ENCODE measurements around the gene PPP1R1C. TPM values are rescaled to one million over a fixed set of nuclear protein-coding genes. Genes with fewer than 3 reads are reported as not detected.

PPP1R1C gene
- total RNA-seq, 1 donor from 2014 or later: 5.5 TPM

DNA sequence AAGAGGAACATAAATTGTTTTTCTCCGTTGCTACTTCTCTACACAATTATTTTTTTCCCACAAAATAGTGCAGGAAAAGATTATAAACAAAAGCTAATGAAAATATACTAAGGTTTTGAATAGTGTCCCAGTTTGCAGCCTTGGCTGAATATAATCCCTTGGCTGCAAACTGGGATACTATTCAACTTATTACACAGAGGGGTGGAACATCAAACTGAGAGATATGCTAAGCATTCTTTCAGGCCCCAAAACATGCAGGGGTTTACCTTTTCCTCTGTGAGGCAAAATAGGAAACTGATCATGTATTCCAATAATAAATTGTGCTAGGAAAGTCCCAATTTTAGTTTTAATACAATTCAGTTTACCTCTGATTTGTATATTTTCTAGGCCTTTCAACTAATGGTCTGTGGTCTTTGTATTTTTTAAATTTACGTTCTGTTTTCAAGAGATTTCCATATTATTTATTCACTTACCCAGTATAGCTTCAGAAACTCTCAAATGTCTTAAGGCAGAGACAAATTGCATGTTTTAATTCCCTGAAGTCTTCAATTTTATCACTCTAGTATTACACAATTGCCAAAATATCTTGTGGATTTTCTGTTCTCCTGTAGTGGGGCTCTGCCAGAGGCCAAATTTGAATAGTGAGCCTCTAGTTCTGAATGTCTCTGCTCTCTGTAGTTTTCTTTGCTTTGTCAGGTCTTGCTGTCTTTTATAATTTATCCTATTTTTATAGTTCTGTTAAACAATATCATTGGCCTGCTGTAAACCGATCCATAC is 63.9 kb downstream of the PPP1R1C start:
- H3K36me3 ChIP-seq: no peaks in the 10 kb centered on the region
- Mint-ChIP-seq H3K27ac (no peak overlapping the region), H3K4me3 (no peak overlapping the region), H3K4me1 (no peaks in the 10 kb centered on the region), H3K36me3 (no peaks in the 10 kb centered on the region), H3K27me3 (ENCODE audit: insufficient read depth, low read depth) (no peaks in the 10 kb centered on the region), H3K9me3 (no peaks in the 10 kb centered on the region)
- TF ChIP-seq, protein P1, sequence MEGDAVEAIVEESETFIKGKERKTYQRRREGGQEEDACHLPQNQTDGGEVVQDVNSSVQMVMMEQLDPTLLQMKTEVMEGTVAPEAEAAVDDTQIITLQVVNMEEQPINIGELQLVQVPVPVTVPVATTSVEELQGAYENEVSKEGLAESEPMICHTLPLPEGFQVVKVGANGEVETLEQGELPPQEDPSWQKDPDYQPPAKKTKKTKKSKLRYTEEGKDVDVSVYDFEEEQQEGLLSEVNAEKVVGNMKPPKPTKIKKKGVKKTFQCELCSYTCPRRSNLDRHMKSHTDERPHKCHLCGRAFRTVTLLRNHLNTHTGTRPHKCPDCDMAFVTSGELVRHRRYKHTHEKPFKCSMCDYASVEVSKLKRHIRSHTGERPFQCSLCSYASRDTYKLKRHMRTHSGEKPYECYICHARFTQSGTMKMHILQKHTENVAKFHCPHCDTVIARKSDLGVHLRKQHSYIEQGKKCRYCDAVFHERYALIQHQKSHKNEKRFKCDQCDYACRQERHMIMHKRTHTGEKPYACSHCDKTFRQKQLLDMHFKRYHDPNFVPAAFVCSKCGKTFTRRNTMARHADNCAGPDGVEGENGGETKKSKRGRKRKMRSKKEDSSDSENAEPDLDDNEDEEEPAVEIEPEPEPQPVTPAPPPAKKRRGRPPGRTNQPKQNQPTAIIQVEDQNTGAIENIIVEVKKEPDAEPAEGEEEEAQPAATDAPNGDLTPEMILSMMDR (IDR thresholded peaks at IDR 0.05): no peak
- TF ChIP-seq EZH2 (IDR thresholded peaks at IDR 0.05): no peak
- no peak for TF ChIP-seq EZH2phosphoT487 (IDR thresholded peaks at IDR 0.05)
- H3K27me3 ChIP-seq: no peaks in the 10 kb centered on the region
- DNase-seq (ENCODE audit: low spot score): no peak
- H3K27ac ChIP-seq: no peak overlapping the region
- H3K4me1 ChIP-seq: no peaks in the 10 kb centered on the region
- no peaks in the 10 kb centered on the region for H3K9me3 ChIP-seq (ENCODE audit: low read depth)
- H3K79me2 ChIP-seq (ENCODE audit: low read depth): no peaks in the 10 kb centered on the region
- H3K9ac ChIP-seq: no peak overlapping the region
- no peak overlapping the region for H2AFZ ChIP-seq (replicated peaks)
- H3K4me2 ChIP-seq: no peak overlapping the region
- H3F3A ChIP-seq (ENCODE audit: low read depth): no peaks in the 10 kb centered on the region
- no peak overlapping the region for H3K4me3 ChIP-seq
- H4K20me1 ChIP-seq (ENCODE audit: low read depth): no peaks in the 10 kb centered on the region

DNA sequence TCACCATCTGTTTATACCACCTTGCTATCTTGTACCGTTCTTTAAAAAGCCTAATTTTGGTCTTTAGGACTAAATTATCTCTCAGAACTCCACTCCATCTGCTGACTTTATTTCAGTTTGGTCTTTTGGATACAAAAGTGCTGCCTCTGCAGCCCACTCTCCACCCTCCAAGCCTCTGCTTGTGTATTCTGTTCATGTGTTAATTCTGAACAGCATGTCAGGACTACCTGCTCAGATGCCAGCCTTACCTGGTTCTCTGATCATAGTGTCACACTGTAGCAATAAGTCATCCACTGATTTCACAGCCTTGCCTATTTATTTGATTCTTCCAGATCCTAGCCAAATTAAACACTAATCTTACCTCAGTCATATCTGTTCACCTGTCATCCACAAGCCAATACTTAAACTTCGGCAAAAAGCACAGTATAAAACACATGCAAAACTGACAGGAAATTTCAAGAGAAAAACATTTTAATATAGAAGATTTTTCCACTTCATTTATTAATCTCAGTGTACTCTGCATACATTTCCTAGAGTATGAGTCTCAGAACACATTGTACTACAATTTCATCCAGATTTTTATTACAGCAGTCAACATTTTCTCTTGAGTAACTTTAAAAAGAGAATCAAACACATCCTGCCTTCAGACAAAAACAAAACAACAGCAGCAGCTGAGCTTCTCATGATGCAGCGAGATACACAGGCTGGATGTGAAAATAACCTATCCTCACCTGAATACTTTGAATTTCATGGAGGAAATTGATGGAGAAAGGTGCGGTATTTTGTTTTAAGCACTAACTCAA is 64.9 kb downstream of the PPP1R1C start:
- no peaks in the 10 kb centered on the region for H3K9me3 Mint-ChIP-seq
- no peak overlapping the region for H3K27ac ChIP-seq
- no peak overlapping the region for H3K9ac ChIP-seq
- no peaks in the 10 kb centered on the region for H3K9me3 ChIP-seq (ENCODE audit: low read depth)
- no peaks in the 10 kb centered on the region for H3K27me3 Mint-ChIP-seq (ENCODE audit: insufficient read depth, low read depth)
- H3K4me3 Mint-ChIP-seq: no peak overlapping the region
- H3K27ac Mint-ChIP-seq: no peak overlapping the region
- DNase-seq (ENCODE audit: low spot score): no peak
- H3K4me1 Mint-ChIP-seq: no peaks in the 10 kb centered on the region
- H3K79me2 ChIP-seq (ENCODE audit: low read depth): no peaks in the 10 kb centered on the region
- TF ChIP-seq EZH2phosphoT487 (IDR thresholded peaks at IDR 0.05): no peak
- TF ChIP-seq EZH2 (IDR thresholded peaks at IDR 0.05): no peak
- TF ChIP-seq, protein P1 (IDR thresholded peaks at IDR 0.05): no peak
- no peaks in the 10 kb centered on the region for H3K36me3 Mint-ChIP-seq
- H2AFZ ChIP-seq (replicated peaks): no peak overlapping the region
- no peaks in the 10 kb centered on the region for H3K4me1 ChIP-seq
- no peaks in the 10 kb centered on the region for H4K20me1 ChIP-seq (ENCODE audit: low read depth)
- H3K4me3 ChIP-seq: no peak overlapping the region
- H3K27me3 ChIP-seq: no peaks in the 10 kb centered on the region
- no peaks in the 10 kb centered on the region for H3K36me3 ChIP-seq
- no peak overlapping the region for H3K4me2 ChIP-seq
- no peaks in the 10 kb centered on the region for H3F3A ChIP-seq (ENCODE audit: low read depth)

DNA sequence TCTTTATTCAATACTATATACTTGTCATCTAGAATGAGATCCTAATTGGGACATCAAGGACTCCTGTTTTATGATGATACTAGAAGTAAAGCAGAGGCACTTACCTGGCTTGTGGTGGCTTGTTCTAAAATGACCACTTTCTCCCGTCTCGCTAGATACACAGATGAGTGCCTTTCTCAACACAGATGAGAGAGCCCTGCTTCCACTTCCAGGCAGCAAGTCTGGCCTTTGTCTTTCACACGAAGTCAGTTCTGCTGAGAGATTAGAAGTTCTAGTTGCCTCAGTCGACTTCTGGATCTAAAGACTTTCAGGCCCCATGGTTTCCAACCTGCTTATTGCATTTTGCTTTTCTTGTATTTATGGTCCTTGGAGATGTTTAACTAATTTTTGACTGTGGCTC is 70.3 kb downstream of the PPP1R1C start:
- H3K27ac ChIP-seq: no peak overlapping the region
- TF ChIP-seq EZH2 (IDR thresholded peaks at IDR 0.05) (no peak), EZH2phosphoT487 (IDR thresholded peaks at IDR 0.05) (no peak)
- TF ChIP-seq, protein P1 (IDR thresholded peaks at IDR 0.05): no peak

More for the DNA sequence above, 70.3 kb downstream of the PPP1R1C start:
- Histone ChIP-seq H3K4me3 (no peak overlapping the region), H3K9ac (no peak overlapping the region), H3K4me1 (no peaks in the 10 kb centered on the region), H3K9me3 (ENCODE audit: low read depth) (no peaks in the 10 kb centered on the region), H3F3A (ENCODE audit: low read depth) (no peaks in the 10 kb centered on the region), H4K20me1 (ENCODE audit: low read depth) (no peaks in the 10 kb centered on the region), H3K79me2 (ENCODE audit: low read depth) (no peaks in the 10 kb centered on the region), H3K27me3 (no peaks in the 10 kb centered on the region), H3K36me3 (no peaks in the 10 kb centered on the region), H3K4me2 (no peak overlapping the region), H2AFZ (replicated peaks) (no peak overlapping the region)
- Mint-ChIP-seq H3K27ac (no peak overlapping the region), H3K9me3 (no peaks in the 10 kb centered on the region), H3K36me3 (no peaks in the 10 kb centered on the region), H3K4me1 (peaks cover 3% of the 10 kb centered on the region), H3K4me3 (no peak overlapping the region), H3K27me3 (ENCODE audit: insufficient read depth, low read depth) (no peaks in the 10 kb centered on the region)
- DNase-seq (ENCODE audit: low spot score): no peak
